ENCODE results near the gene ASB5.

DNA sequence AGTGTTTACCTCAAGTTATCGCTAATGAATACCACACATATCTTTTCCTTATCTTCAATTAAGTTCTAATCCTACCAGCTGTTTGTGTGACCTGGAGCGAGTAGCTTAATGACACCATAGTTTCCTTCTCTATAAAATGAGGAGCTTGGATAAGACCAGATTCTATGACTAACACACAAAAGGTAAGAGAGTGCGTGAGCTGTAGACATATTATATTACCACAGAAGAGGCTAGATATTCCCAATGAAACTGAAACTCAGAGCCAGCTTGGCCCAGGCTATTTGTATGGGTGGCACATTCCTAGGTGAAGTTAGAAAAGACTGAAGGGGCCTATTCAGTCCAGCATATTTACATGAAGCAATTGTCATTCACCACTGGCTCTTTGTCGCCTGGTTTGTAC lies 30.2 kb downstream of the ASB5 start:
- TF ChIP-seq, protein P1, sequence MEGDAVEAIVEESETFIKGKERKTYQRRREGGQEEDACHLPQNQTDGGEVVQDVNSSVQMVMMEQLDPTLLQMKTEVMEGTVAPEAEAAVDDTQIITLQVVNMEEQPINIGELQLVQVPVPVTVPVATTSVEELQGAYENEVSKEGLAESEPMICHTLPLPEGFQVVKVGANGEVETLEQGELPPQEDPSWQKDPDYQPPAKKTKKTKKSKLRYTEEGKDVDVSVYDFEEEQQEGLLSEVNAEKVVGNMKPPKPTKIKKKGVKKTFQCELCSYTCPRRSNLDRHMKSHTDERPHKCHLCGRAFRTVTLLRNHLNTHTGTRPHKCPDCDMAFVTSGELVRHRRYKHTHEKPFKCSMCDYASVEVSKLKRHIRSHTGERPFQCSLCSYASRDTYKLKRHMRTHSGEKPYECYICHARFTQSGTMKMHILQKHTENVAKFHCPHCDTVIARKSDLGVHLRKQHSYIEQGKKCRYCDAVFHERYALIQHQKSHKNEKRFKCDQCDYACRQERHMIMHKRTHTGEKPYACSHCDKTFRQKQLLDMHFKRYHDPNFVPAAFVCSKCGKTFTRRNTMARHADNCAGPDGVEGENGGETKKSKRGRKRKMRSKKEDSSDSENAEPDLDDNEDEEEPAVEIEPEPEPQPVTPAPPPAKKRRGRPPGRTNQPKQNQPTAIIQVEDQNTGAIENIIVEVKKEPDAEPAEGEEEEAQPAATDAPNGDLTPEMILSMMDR (optimal IDR thresholded peaks at IDR 0.05 in 1 of 3, IDR thresholded peaks at IDR 0.05 in 1 of 3, conservative IDR thresholded peaks at IDR 0.05 in 1 of 3; ENCODE audit: extremely low read depth in 1 of 3, insufficient read depth in 2 of 3, low read length in 3 of 3) = no peak
- no peak for TF ChIP-seq EZH2 (IDR thresholded peaks at IDR 0.05; ENCODE audit: low read length)

All from keratinocyte (primary cell).